GM19328 (cell line): ENCODE measurements around the gene CWC15.
"Not testable (repeated sequence)": the region's sequence is repeated elsewhere in the genome, so short reads cannot be mapped to it uniquely, and the experiment has no call there.

Experiments used
- ATAC-seq: cut with Tn5 transposase; IDR thresholded peaks from one replicate; pipeline ENCODE4 v1.9.1; 2021; ENCODE audit warnings: mild to moderate bottlenecking, moderate library complexity; ENCODE audit not compliant: unreplicated experiment

CWC15 gene

DNA sequence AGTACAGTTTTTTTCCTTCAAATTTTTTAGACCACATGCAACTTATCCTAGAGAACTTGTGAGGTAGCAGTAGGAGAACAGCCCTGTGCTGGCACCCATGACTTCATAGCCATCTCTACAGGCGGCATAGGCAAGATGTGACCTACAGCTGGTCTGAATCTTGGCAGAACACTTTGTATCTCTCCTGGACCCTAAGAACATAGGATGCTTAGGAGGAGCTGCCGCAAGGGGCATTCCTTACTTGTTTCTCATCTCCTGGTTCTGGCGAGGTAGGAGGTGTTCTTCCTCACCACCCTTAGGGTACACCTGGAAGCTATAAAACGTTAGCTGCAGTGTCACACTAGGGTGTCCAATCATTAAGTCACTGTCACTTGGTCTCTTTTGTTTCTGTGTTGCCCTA is 16.4 kb downstream of the CWC15 start:
- no peak for ATAC-seq

DNA sequence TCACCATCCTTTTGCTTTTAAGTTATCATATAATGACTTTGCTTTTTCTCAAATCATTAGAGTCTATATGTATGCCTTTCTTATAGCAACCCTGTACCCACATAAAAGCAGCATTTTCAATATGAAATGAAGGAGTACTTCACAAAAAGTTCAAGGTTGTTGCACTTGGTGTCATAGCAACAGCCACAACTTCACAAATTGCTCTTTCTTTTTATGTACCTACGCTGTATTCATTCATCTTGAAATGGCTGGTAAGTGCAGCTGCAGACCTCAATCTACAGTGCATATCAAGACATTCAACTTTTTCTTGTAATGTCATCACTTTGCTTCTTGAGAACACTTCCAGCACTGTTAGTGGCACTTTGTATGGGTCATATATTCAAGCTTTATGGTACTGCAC is 18.6 kb downstream of the CWC15 start:
- no peak for ATAC-seq

DNA sequence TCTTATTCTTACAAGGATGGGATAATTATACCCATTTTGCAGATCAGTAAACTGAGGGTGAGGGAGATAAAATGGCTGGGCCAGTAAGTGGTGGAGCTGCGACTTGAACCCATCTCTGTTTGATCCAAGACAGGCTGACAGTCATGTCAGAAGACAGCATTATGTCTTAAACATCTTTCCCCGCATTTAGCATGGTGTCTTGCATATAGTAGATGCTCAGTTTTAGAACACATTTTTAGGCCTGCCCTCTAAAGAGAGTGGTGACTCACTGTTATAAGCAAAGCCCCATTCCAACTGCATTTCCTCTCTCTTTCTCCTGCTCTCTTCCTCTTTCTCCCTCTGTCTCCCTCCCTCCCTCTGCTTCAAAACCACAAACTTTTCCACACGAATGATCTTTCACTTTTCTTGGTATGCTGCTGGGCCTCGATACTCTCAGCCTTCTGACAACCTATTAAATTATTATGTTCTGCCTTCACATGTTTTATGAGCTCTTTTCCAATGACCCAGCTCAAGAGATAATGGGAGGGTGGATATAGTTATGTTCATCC is 25.2 kb downstream of the CWC15 start:
- no peak for ATAC-seq

DNA sequence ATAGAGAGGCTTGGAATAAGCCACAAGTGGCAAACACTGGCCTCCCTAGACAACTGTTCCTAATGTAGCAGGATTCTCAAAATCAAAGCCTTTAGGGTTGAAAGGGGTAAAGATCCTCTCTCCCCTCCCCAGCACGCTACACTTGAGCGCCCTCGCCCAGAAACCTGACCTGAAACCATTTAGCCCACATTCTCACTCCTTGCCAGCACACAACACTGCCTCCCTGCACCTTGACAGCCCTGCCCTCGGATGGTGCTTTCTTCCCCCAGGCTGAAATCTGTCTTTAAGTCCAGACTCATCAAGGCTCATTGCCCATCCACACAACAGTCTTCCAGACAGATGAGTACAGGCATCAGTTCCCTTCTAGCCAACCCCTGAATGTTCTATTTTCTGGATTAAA is 26.5 kb downstream of the CWC15 start:
- no peak for ATAC-seq

DNA sequence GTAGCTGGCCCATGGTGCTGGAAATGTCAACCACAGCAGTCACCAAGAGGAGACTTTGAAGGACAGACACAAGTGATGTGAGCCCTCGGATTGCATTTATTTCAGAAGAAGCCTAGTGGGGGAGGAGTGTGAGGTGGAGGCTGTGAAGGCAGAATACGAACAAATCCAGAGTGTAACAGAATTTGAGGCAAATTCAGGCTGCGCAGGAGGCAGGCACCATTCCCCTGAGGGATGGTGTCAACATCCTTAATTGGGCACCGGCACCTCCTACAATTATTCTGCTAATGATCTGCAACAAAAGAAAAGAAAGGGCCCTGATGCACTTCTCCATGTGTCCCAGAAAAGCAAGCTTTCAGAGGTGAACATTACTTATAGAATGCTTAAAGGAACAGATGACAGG is 32.2 kb downstream of the CWC15 start:
- no peak for ATAC-seq

GRCh38 chr11:94939346-94939745 is 34.0 kb downstream of the CWC15 start:
- ATAC-seq = no peak

GRCh38 chr11:94938095-94939055 is 35.0 kb downstream of the CWC15 start:
- ATAC-seq = no peak

DNA sequence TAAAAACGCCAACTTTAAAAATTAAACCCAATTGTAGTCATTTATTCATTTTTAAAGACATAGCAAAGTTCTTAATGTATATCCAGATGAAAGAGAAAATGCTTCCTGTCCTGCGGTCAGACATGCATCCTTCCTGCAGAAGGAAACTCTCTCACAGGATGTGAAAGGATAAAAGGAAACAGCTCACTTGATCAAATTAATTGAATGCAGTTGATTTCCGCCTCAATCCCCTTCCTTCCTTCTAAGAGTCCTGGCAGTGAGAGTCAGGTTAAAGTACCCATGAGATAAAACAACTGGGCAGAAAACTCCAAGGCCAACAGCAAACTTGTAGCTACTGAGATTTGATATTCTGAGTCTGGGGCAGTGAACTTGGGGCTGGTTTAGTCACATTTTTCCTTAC is 38.5 kb downstream of the CWC15 start:
- no peak for ATAC-seq

- ATAC-seq = no peak
These were observed 39.0 kb downstream of the CWC15 start for GRCh38 chr11:94934362-94934761.

GRCh38 chr11:94933223-94934130 is 39.9 kb downstream of the CWC15 start:
- no peak for ATAC-seq

DNA sequence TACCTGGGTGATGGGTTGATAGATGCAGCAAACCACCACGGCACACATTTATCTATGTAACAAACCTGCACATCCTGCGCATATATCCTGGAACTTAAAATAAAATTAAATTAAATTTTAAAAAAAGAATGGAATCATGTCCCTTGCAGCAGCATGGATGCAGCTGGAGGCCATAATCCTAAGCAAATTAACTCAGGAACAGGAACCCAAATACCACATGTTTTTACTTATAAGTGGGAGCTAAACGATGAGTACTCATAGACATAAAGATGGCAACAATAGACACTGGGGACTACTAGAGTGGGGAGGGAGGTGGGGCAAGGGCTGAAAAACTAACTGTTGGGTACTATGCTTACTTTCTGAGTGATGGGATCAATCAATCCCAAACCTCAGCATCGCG is 40.9 kb downstream of the CWC15 start:
- ATAC-seq = no peak

GRCh38 chr11:94932072-94932471 is 41.3 kb downstream of the CWC15 start:
- not testable (repeated sequence) for ATAC-seq

GRCh38 chr11:94928117-94928990 is 45.0 kb downstream of the CWC15 start:
- no peak for ATAC-seq

- ATAC-seq = no peak
These were observed 46.6 kb downstream of the CWC15 start for GRCh38 chr11:94926698-94927237.

DNA sequence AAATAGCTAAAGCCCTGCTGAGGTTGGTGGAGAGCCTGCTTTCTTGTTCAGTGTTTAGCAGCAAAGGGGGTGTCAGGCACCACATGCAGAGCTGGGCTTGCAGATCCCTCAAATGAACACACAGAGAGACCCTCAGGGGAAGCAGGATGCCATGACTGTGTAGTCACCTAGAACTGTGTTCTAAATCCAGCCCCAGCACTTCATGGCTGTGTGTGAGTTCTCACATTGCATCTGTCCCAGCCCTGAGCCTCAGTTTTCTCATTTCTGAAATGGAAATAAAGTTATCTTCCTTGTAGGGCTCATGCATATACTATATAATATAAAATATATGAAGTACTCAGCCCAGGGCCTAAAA is 47.1 kb downstream of the CWC15 start:
- no peak for ATAC-seq

- no peak for ATAC-seq
These were observed 47.7 kb downstream of the CWC15 start for GRCh38 chr11:94925422-94926270.

DNA sequence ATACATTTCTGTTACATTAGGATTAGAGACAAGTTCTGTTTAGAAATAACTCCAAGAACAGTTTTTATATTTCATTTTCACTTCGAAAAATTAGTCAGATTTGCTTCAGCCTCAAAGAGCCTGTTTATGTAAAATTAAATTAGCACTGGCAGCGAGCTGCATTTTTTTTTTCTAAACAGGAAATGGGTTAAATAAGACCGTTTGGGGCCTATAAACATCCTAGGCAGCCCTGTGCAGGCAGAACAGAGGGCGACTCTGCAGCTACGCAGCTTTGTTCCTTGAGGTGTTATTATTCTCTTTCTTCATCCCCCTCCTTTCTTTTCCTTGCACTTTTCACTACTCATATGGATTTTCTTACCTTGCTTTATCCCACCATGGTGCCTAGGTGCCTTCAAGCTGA is 48.7 kb downstream of the CWC15 start:
- ATAC-seq = no peak

GRCh38 chr11:94924171-94924572 is 49.2 kb downstream of the CWC15 start:
- ATAC-seq = no peak

GRCh38 chr11:94923004-94923334 is 50.4 kb downstream of the CWC15 start:
- no peak for ATAC-seq
